Endothelial cell of umbilical vein (primary cell): ENCODE results near the gene GDF11. TPM values are rescaled to one million over a fixed set of nuclear protein-coding genes. Genes with fewer than 3 reads are reported as not detected.

Source experiments
- BruUV-seq: library from RNA; stranded (reverse); fragments of 400-500 nt; replicated peaks from 2 replicates; lab custom pipeline; 2021; lab: Mats Ljungman, UMichigan
- CTCF ChIA-PET: fragments of 300-600, 350-600 bp; sonication (Branson Sonifier 250); formaldehyde crosslinking; loops from one replicate; lab custom pipeline; 2021; ENCODE audit warnings: antibody characterized with exemption, inconsistent platforms; lab: Charles Lee
- POLR2A ChIA-PET: fragments of 300-600, 350-600 bp; sonication (Branson Sonifier 250); formaldehyde crosslinking; loops from one replicate; lab custom pipeline; 2021; ENCODE audit warnings: antibody characterized with exemption, inconsistent platforms; lab: Charles Lee
- DNase-seq: peaks from one replicate; pipeline ENCODE4 v3.0.0-alpha.2; 2011; ENCODE audit warnings: low read depth, low spot score
- FAIRE-seq: peaks from 2 replicates; lab custom pipeline; 2011; peaks lifted over from hg19 to GRCh38; lab: Jason Lieb, UNC
- H2AFZ ChIP-seq: 2 replicates; pipeline ENCODE4 v1.6.0; 2012; ENCODE audit warnings: low read depth, low read length, control low read depth, inconsistent platforms
- H3K27ac ChIP-seq: 2 replicates; pipeline ENCODE4 v1.5.1; 2011; ENCODE audit warnings: low read depth, mild to moderate bottlenecking, control low read depth, low read length, moderate library complexity; ENCODE audit not compliant: insufficient read depth
- H3K27me3 ChIP-seq, 2 experiments: 2 replicates each; pipeline versions ENCODE4 v1.6.0 to v1.6.1; 2011; ENCODE audit warnings: low read length in 2 of 2, mixed read lengths in 1 of 2; ENCODE audit not compliant: control insufficient read depth in 2 of 2, insufficient read depth in 2 of 2
- H3K36me3 ChIP-seq, 2 experiments: 2 replicates in 1 of 2; 3 replicates in 1 of 2; pipeline ENCODE4 v1.5.1; 2011; ENCODE audit warnings: low read length in 2 of 2, mild to moderate bottlenecking in 1 of 2, moderate library complexity in 1 of 2; ENCODE audit not compliant: control insufficient read depth in 2 of 2, insufficient read depth in 2 of 2; ENCODE audit errors: extremely low read depth in 1 of 2
- H3K4me1 ChIP-seq: 3 replicates; pipeline ENCODE4 v1.5.1; 2011; ENCODE audit warnings: mild to moderate bottlenecking, low read length; ENCODE audit not compliant: control insufficient read depth, insufficient read depth; ENCODE audit errors: extremely low read depth
- H3K4me2 ChIP-seq: 2 replicates; pipeline ENCODE4 v1.6.1; 2011; ENCODE audit warnings: low read length, control low read depth, mixed read lengths; ENCODE audit not compliant: insufficient read depth
- H3K4me3 ChIP-seq, 3 experiments: fragments of 200-600 bp in 1 of 3; sonication (generic), shearing (Covaris generic) in 1 of 3; replicated peaks in 1 of 3; 2 replicates each; pipeline ENCODE4 v1.5.1; 2011 to 2016; ENCODE audit warnings: control low read depth in 3 of 3, low read length in 3 of 3, mild to moderate bottlenecking in 2 of 3, inconsistent platforms in 1 of 3, low read depth in 1 of 3, moderate library complexity in 1 of 3; ENCODE audit not compliant: insufficient read depth in 1 of 3
- H3K79me2 ChIP-seq: 2 replicates; pipeline ENCODE4 v1.6.0; 2012; ENCODE audit warnings: low read length, inconsistent platforms; ENCODE audit not compliant: control insufficient read depth, insufficient read depth
- H3K9ac ChIP-seq: replicated peaks from 2 replicates; pipeline ENCODE3; 2011; ENCODE audit warnings: low read length, control low read depth; ENCODE audit not compliant: insufficient read depth; ENCODE audit errors: extremely low read depth
- H3K9me1 ChIP-seq: replicated peaks from 3 replicates; pipeline ENCODE4 v1.6.0; 2011; ENCODE audit warnings: mild to moderate bottlenecking, low read length; ENCODE audit not compliant: control insufficient read depth, insufficient read depth; ENCODE audit errors: extremely low read depth
- H3K9me3 ChIP-seq: replicated peaks from 2 replicates; pipeline ENCODE4 v1.5.1; 2012; ENCODE audit warnings: low read length, inconsistent platforms; ENCODE audit not compliant: control insufficient read depth, insufficient read depth
- H4K20me1 ChIP-seq: replicated peaks from 2 replicates; pipeline ENCODE3; 2011; ENCODE audit warnings: mild to moderate bottlenecking, low read length; ENCODE audit not compliant: control insufficient read depth, insufficient read depth; ENCODE audit errors: extremely low read depth
- EZH2 ChIP-seq: IDR thresholded peaks from 2 replicates; pipeline ENCODE4 v1.6.1; 2012; ENCODE audit warnings: borderline replicate concordance, low read depth, mild to moderate bottlenecking, moderate library complexity, low read length, inconsistent platforms; ENCODE audit not compliant: severe bottlenecking
- FOS ChIP-seq: IDR thresholded peaks from 2 replicates; pipeline ENCODE4 v1.6.1; 2011; ENCODE audit warnings: mild to moderate bottlenecking, low read length, moderate library complexity, borderline replicate concordance; ENCODE audit not compliant: insufficient read depth
- GATA2 ChIP-seq: IDR thresholded peaks from 2 replicates; pipeline ENCODE4 v1.7.0; 2011; ENCODE audit warnings: low read depth, mild to moderate bottlenecking, moderate library complexity, mixed read lengths, low read length; ENCODE audit not compliant: insufficient read length, insufficient read depth
- JUN ChIP-seq: IDR thresholded peaks from 2 replicates; pipeline ENCODE4 v1.6.1; 2011; ENCODE audit warnings: borderline replicate concordance, low read depth; ENCODE audit not compliant: insufficient read length, insufficient read depth
- MYC ChIP-seq: IDR thresholded peaks from one replicate; pipeline ENCODE4 v1.6.1; 2011; ENCODE audit warnings: mild to moderate bottlenecking, low read depth, low read length
- POLR2A ChIP-seq: IDR thresholded peaks from 2 replicates; pipeline ENCODE4 v1.6.1; 2012; ENCODE audit warnings: low read depth, mild to moderate bottlenecking, control low read depth, low read length
- POLR2AphosphoS5 ChIP-seq: IDR thresholded peaks from 2 replicates; pipeline ENCODE4 v1.6.1; 2012; ENCODE audit warnings: low read depth, mild to moderate bottlenecking, control low read depth, low read length, moderate library complexity; ENCODE audit not compliant: insufficient read depth
- dilution Hi-C: fragments of 300-500 bp; cut with MboI; formaldehyde crosslinking; loops from one replicate; pipeline ENCODE4 v1.15.0; 2019; ENCODE audit warnings: low sequenced_read_pairs; ENCODE audit not compliant: extremely low pct_ligation_motif_present
- intact Hi-C: fragments of 100-400 bp; cut with micrococcal nuclease; formaldehyde crosslinking; loops from one replicate; pipeline ENCODE4 v1.10.0; 2022
- polyA plus RNA-seq, 4 experiments: library from polyadenylated mRNA; depleted of rRNA in 3 of 4; stranded (reverse) in 3 of 4; unstranded in 1 of 4; fragments of >200 nt; gene quantifications; 2 replicates each; pipeline versions ENCODE4 v1.2.1 to v1.2.3, GENCODE V29; 2011 to 2012; ENCODE audit warnings: missing spikeins in 1 of 4
- total RNA-seq: library from RNA; stranded (reverse); gene quantifications from 2 replicates; pipeline ENCODE4 v1.2.3, GENCODE V29; 2021
- TF ChIP-seq, protein P1 (sequence below), 2 donors: IDR thresholded peaks; 1 replicate in 1 of 2; 2 replicates in 1 of 2; pipeline ENCODE4 v1.5.1; 2011; ENCODE audit warnings: low read length in 2 of 2, mild to moderate bottlenecking in 2 of 2, moderate library complexity in 2 of 2, control low read depth in 1 of 2, inconsistent platforms in 1 of 2, low read depth in 1 of 2; ENCODE audit not compliant: insufficient read depth in 1 of 2; ENCODE audit errors: extremely low read depth in 1 of 2

Gene GDF11
- total and polyA plus RNA-seq, 2 donors (not counting 3 experiments of a cell fraction or from before 2014, with no cell fraction given): 10.0 to 18.7 TPM

DNA sequence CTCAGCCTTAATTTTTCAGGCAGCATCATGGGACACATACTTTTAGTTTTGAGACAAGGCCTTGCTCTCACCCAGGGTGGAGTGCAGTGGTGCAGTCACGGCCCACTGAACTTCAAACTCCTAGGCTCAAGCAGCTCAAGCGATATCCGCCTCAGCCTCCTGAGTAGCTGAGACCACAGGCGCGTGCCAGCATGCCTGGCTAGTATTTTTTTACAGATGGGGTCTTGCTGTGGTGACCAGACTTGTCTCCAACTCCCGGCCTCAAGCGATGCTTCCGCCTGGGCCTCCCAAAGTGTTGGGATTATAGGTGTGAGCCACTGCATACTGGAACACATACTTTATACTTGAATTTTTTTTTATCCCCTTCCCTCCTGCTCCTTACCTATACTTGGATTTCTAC is 20.0 kb upstream of the GDF11 start:
- H3K4me2 ChIP-seq: no peak overlapping the region
- no peak for FAIRE-seq

More for the DNA sequence above, 20.0 kb upstream of the GDF11 start:
- dilution Hi-C loops: no loop called here
- peaks cover 22% of the 10 kb centered on the region for H3K79me2 ChIP-seq
- H3K27me3 ChIP-seq: no peaks in the 10 kb centered on the region
- CTCF ChIA-PET: interaction anchor here (0.7 to 11.1 kb wide), 2 partner anchors 14 to 66 kb away, joined by 3 to 151 read pairs; no protein-coding TSS in a partner anchor
- H3K9me1 ChIP-seq: no peaks in the 10 kb centered on the region
- H3K36me3 ChIP-seq: peaks cover 13 to 27% of the 10 kb centered on the region in 2 experiments
- H3K4me3 ChIP-seq: no peak overlapping the region
- H3K9me3 ChIP-seq: no peaks in the 10 kb centered on the region
- intact Hi-C loops: loop anchor here (5.0 kb wide), 1 partner anchor 536 kb away; no protein-coding TSS in a partner anchor
- no peak for DNase-seq
- H3K27ac ChIP-seq: no peak overlapping the region
- TF ChIP-seq JUN (no peak), EZH2 (no peak), MYC (no peak), GATA2 (no peak), POLR2A (peak; percentile 9), FOS (no peak), POLR2AphosphoS5 (no peak)
- TF ChIP-seq, protein P1, sequence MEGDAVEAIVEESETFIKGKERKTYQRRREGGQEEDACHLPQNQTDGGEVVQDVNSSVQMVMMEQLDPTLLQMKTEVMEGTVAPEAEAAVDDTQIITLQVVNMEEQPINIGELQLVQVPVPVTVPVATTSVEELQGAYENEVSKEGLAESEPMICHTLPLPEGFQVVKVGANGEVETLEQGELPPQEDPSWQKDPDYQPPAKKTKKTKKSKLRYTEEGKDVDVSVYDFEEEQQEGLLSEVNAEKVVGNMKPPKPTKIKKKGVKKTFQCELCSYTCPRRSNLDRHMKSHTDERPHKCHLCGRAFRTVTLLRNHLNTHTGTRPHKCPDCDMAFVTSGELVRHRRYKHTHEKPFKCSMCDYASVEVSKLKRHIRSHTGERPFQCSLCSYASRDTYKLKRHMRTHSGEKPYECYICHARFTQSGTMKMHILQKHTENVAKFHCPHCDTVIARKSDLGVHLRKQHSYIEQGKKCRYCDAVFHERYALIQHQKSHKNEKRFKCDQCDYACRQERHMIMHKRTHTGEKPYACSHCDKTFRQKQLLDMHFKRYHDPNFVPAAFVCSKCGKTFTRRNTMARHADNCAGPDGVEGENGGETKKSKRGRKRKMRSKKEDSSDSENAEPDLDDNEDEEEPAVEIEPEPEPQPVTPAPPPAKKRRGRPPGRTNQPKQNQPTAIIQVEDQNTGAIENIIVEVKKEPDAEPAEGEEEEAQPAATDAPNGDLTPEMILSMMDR (IDR thresholded peaks at IDR 0.05; ENCODE audit: extremely low read depth in 1 of 2, insufficient read depth in 1 of 2, low read depth in 1 of 2, low read length in 2 of 2): no peak
- POLR2A ChIA-PET: no interaction called here
- BruUV-seq: no TSS peak
- H3K4me1 ChIP-seq: peaks cover 17% of the 10 kb centered on the region
- no peak overlapping the region for H3K9ac ChIP-seq
- H4K20me1 ChIP-seq: no peaks in the 10 kb centered on the region
- H2AFZ ChIP-seq: no peak overlapping the region
